WTC11 (cell line): Measurements from ENCODE around the gene HDAC7.

Experiments used
- ATF2 ChIP-seq: sonication (generic); formaldehyde crosslinking; IDR thresholded peaks from 2 replicates; pipeline ENCODE4 v1.8.1; 2022; ENCODE audit warnings: low read depth, missing genetic modification reagents, borderline replicate concordance
- ATF3 ChIP-seq: sonication (generic); formaldehyde crosslinking; conservative IDR thresholded peaks from 2 replicates; pipeline ENCODE4 v1.8.1; 2022; ENCODE audit warnings: mild to moderate bottlenecking, missing genetic modification reagents
- CTCF ChIP-seq: fragments of 200-600 bp; IDR thresholded peaks from 2 replicates; pipeline ENCODE4 v1.8.0; 2022; ENCODE audit warnings: antibody characterized with exemption
- E2F5 ChIP-seq: sonication (generic); formaldehyde crosslinking; IDR thresholded peaks from 2 replicates; pipeline ENCODE4 v1.8.1; 2022; ENCODE audit warnings: mild to moderate bottlenecking, moderate library complexity, missing genetic modification reagents
- EMX1 ChIP-seq: fragments of 250-450 bp; sonication (Bioruptor Pico); IDR thresholded peaks from 2 replicates; pipeline ENCODE4 v1.8.0; 2021; ENCODE audit warnings: mild to moderate bottlenecking
- ESRRA ChIP-seq: sonication (generic); formaldehyde crosslinking; IDR thresholded peaks from 2 replicates; pipeline ENCODE4 v1.8.1; 2022; ENCODE audit warnings: mild to moderate bottlenecking, missing genetic modification reagents, borderline replicate concordance
- FOXJ3 ChIP-seq: sonication (generic); formaldehyde crosslinking; IDR thresholded peaks from 2 replicates; pipeline ENCODE4 v1.9.0; 2021; ENCODE audit warnings: missing genetic modification reagents, mild to moderate bottlenecking, borderline replicate concordance
- GABPB1 ChIP-seq: sonication (generic); formaldehyde crosslinking; IDR thresholded peaks from 2 replicates; pipeline ENCODE4 v1.8.1; 2023; ENCODE audit warnings: mild to moderate bottlenecking, missing genetic modification reagents
- MAX ChIP-seq: sonication (generic); formaldehyde crosslinking; IDR thresholded peaks from 2 replicates; pipeline ENCODE4 v1.8.0; 2022; ENCODE audit warnings: mild to moderate bottlenecking, missing genetic modification reagents
- TEAD4 ChIP-seq: sonication (generic); formaldehyde crosslinking; IDR thresholded peaks from 2 replicates; pipeline ENCODE4 v1.8.0; 2022; ENCODE audit warnings: mild to moderate bottlenecking, missing genetic modification reagents
- TP53 ChIP-seq: sonication (generic); formaldehyde crosslinking; IDR thresholded peaks from 2 replicates; pipeline ENCODE4 v1.8.1; 2023; ENCODE audit warnings: mild to moderate bottlenecking, missing genetic modification reagents
- ZBTB43 ChIP-seq: sonication (generic); formaldehyde crosslinking; IDR thresholded peaks from 2 replicates; pipeline ENCODE4 v1.8.1; 2023; ENCODE audit warnings: mild to moderate bottlenecking, missing genetic modification reagents
- ZNF423 ChIP-seq: fragments of 250-450 bp; sonication (Bioruptor Pico); IDR thresholded peaks from 2 replicates; pipeline ENCODE4 v2.1.2; 2022; ENCODE audit warnings: mild to moderate bottlenecking, moderate library complexity

GRCh38 chr12:47744778-47745436, 74.8 kb downstream of the HDAC7 start:
- TF ChIP-seq CTCF (no peak), ATF3 (CRISPR knock-in tag) (no peak), MAX (CRISPR knock-in tag) (no peak), E2F5 (CRISPR knock-in tag) (no peak), ZNF423 (CRISPR knock-in tag) (no peak), GABPB1 (no peak), TEAD4 (CRISPR knock-in tag) (no peak), ZBTB43 (CRISPR knock-in tag) (no peak), ATF2 (CRISPR knock-in tag) (no peak), ESRRA (CRISPR knock-in tag) (no peak), FOXJ3 (CRISPR knock-in tag) (no peak), TP53 (CRISPR knock-in tag) (no peak), EMX1 (CRISPR knock-in tag) (no peak)
